CD4-positive, alpha-beta T cell treated with Interleukin-4 for 1 hour (primary cell): ENCODE data around the gene TMED4.
"Not testable (repeated sequence)": the region's sequence is repeated elsewhere in the genome, so short reads cannot be mapped to it uniquely, and the experiment has no call there.

Experiments used
- DNase-seq, 2 donors: peaks; one replicate each; pipeline ENCODE4 v3.0.0-alpha.2; 2020 to 2022

Gene TMED4

GRCh38 chr7:44607141-44608068 lies 25.4 kb upstream of the TMED4 start:
- no peak for DNase-seq

GRCh38 chr7:44606341-44607140 lies 24.5 kb upstream of the TMED4 start, which contains the start of gene OGDH:
Gene OGDH, plus strand, starts transcription at chr7:44606627. Its CDS starts 17,717 bp downstream, at chr7:44624344.
- DNase-seq = peak; percentile 98

GRCh38 chr7:44604941-44605340 lies 22.9 kb upstream of the TMED4 start:
- DNase-seq = no peak

- no peak for DNase-seq
These were observed 21.2 kb upstream of the TMED4 start for GRCh38 chr7:44603193-44603592.

- DNase-seq = no peak
These were observed 20.5 kb upstream of the TMED4 start for GRCh38 chr7:44602576-44602910.

- no peak for DNase-seq
These were observed 17.2 kb upstream of the TMED4 start for GRCh38 chr7:44599222-44599621.

GRCh38 chr7:44597181-44597580 lies 15.2 kb upstream of the TMED4 start:
- not testable (repeated sequence) for DNase-seq

- DNase-seq = no peak
These were observed 14.1 kb upstream of the TMED4 start for GRCh38 chr7:44595934-44596635.

- DNase-seq = no peak
These were observed 8.9 kb upstream of the TMED4 start for GRCh38 chr7:44590910-44591309.

- peak; percentile 63 to 83 for DNase-seq
These were observed 6.0 kb upstream of the TMED4 start for GRCh38 chr7:44587843-44588711.

- DNase-seq = no peak
These were observed 1.3 kb upstream of the TMED4 start for GRCh38 chr7:44583146-44583865.

- peak; percentile 51 to 63 for DNase-seq
These were observed 819 bp downstream of the TMED4 start for GRCh38 chr7:44580945-44581878.

- DNase-seq = no peak
These were observed 5.8 kb downstream of the TMED4 start for GRCh38 chr7:44576228-44576627.

- DNase-seq = no peak
These were observed 7.0 kb downstream of the TMED4 start for GRCh38 chr7:44575054-44575453.

- DNase-seq = no peak
These were observed 7.7 kb downstream of the TMED4 start for GRCh38 chr7:44574287-44574872.

GRCh38 chr7:44573464-44574286 lies 8.4 kb downstream of the TMED4 start, which contains the start of gene DDX56:
Gene DDX56, minus strand, starts transcription at chr7:44573908. Its CDS starts 13 bp downstream, at chr7:44573895.
- DNase-seq = peak; percentile 93 to 95

- DNase-seq = no peak
These were observed 9.3 kb downstream of the TMED4 start for GRCh38 chr7:44572771-44573170.

GRCh38 chr7:44569959-44570358 lies 12.1 kb downstream of the TMED4 start:
- DNase-seq = no peak
